A673 (cell line): ENCODE measurements around the gene SLC25A6. TPM values are rescaled to one million over a fixed set of nuclear protein-coding genes. Genes with fewer than 3 reads are reported as not detected.

Experiments used
- BruUV-seq: library from RNA; stranded (reverse); fragments of 400-500 nt; replicated peaks from 2 replicates; lab custom pipeline; 2021; lab: Mats Ljungman, UMichigan
- CTCF ChIA-PET: fragments of 300-600 bp; sonication (Branson Sonifier 250); formaldehyde crosslinking; loops from one replicate; lab custom pipeline; 2022; ENCODE audit warnings: antibody characterized with exemption; lab: Charles Lee
- POLR2A ChIA-PET: fragments of 300-600 bp; sonication (Branson Sonifier 250); formaldehyde crosslinking; loops from one replicate; lab custom pipeline; 2022; ENCODE audit warnings: antibody characterized with exemption; ENCODE audit not compliant: low non-redundant PET; lab: Charles Lee
- DNase-seq: peaks from one replicate; pipeline ENCODE4 v3.0.0-alpha.2; 2015; ENCODE audit warnings: low spot score
- H3K27ac ChIP-seq: fragments of 200-600 bp; sonication (generic); 2 replicates; pipeline ENCODE4 v1.5.1; 2016; ENCODE audit warnings: mixed run types, low read depth, mild to moderate bottlenecking, mixed read lengths, antibody characterized with exemption, low read length; ENCODE audit not compliant: poor library complexity, severe bottlenecking
- H3K27me3 ChIP-seq: fragments of 200-600 bp; sonication (generic); replicated peaks from 2 replicates; pipeline ENCODE4 v1.6.1; 2017; ENCODE audit warnings: mixed run types, low read depth, mild to moderate bottlenecking, mixed read lengths, antibody characterized with exemption, low read length; ENCODE audit not compliant: insufficient read depth, poor library complexity
- H3K36me3 ChIP-seq: fragments of 200-600 bp; sonication (generic); 2 replicates; pipeline ENCODE4 v1.6.1; 2016; ENCODE audit warnings: mixed run types, mild to moderate bottlenecking, mixed read lengths, antibody characterized with exemption, low read length; ENCODE audit not compliant: insufficient read depth, poor library complexity, severe bottlenecking
- H3K4me1 ChIP-seq: fragments of 200-600 bp; sonication (generic); 2 replicates; pipeline ENCODE4 v1.6.1; 2017; ENCODE audit warnings: mixed run types, mild to moderate bottlenecking, mixed read lengths, antibody characterized with exemption, low read length; ENCODE audit not compliant: insufficient read depth, poor library complexity, severe bottlenecking
- H3K4me3 ChIP-seq: fragments of 200-600 bp; sonication (generic); 2 replicates; pipeline ENCODE4 v1.5.1; 2016; ENCODE audit warnings: low read depth, mixed run types, mild to moderate bottlenecking, mixed read lengths, low read length; ENCODE audit not compliant: poor library complexity, severe bottlenecking
- H3K9me3 ChIP-seq: fragments of 200-600 bp; sonication (generic); 2 replicates; pipeline ENCODE4 v1.6.1; 2016; ENCODE audit warnings: mixed run types, low read depth, mild to moderate bottlenecking, mixed read lengths, antibody characterized with exemption, low read length; ENCODE audit not compliant: poor library complexity, severe bottlenecking
- CTCF ChIP-seq: fragments of 300-800, 200-600 bp; sonication (generic); conservative IDR thresholded peaks from 2 replicates; pipeline ENCODE4 v1.5.1; 2017; ENCODE audit warnings: low read depth, mild to moderate bottlenecking, antibody characterized with exemption, low read length, moderate library complexity, mixed read lengths
- EZH2 ChIP-seq: fragments of 200-600 bp; sonication (generic); IDR thresholded peaks from 2 replicates; pipeline ENCODE4 v1.6.1; 2017; ENCODE audit warnings: borderline replicate concordance, low read depth, mild to moderate bottlenecking, mixed read lengths, antibody characterized with exemption, low read length; ENCODE audit not compliant: poor library complexity, severe bottlenecking
- intact Hi-C: fragments of 100-400 bp; cut with micrococcal nuclease; formaldehyde crosslinking; loops from one replicate; pipeline ENCODE4 v1.10.0; 2022; ENCODE audit not compliant: unreplicated experiment
- total RNA-seq: library from RNA; stranded (reverse); gene quantifications from 2 replicates; pipeline ENCODE4 v1.2.3, GENCODE V29; 2021

The SLC25A6 gene
- total RNA-seq, 1 experiment from 2014 or later, result 423 TPM

DNA sequence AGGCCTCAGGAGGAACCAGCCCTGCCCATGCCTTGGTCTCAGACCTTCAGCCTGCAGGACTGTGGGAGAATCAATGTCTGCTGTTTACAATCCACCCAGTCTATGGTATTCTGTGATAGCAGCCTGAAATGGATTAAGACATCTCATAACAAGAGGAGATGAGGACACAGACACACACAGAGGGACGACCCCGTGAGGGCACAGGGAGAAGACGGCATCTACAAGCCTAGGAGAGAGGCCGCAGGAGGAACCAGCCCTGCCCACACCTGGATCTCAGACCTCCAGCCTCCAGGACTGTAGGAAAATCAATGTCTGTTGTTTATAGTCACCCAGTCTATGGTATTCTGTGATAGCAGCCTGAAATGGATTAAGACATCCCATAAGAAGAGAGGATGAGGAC, 3.3 kb downstream of the SLC25A6 start:
- ChIA-PET CTCF (no interaction called here), POLR2A (no interaction called here)
- no peaks in the 10 kb centered on the region for H3K9me3 ChIP-seq
- intact Hi-C loops, result loop anchor here (10.0 kb wide), 1 partner anchor 144 kb away; no protein-coding TSS in a partner anchor
- H3K4me3 ChIP-seq, result no peak overlapping the region
- TF ChIP-seq CTCF (no peak), EZH2 (no peak)
- no TSS peak for BruUV-seq
- peaks cover 75% of the 10 kb centered on the region for H3K36me3 ChIP-seq
- H3K27ac ChIP-seq, result no peak overlapping the region
- no peaks in the 10 kb centered on the region for H3K27me3 ChIP-seq
- DNase-seq, result no peak
- peaks cover 23% of the 10 kb centered on the region for H3K4me1 ChIP-seq

DNA sequence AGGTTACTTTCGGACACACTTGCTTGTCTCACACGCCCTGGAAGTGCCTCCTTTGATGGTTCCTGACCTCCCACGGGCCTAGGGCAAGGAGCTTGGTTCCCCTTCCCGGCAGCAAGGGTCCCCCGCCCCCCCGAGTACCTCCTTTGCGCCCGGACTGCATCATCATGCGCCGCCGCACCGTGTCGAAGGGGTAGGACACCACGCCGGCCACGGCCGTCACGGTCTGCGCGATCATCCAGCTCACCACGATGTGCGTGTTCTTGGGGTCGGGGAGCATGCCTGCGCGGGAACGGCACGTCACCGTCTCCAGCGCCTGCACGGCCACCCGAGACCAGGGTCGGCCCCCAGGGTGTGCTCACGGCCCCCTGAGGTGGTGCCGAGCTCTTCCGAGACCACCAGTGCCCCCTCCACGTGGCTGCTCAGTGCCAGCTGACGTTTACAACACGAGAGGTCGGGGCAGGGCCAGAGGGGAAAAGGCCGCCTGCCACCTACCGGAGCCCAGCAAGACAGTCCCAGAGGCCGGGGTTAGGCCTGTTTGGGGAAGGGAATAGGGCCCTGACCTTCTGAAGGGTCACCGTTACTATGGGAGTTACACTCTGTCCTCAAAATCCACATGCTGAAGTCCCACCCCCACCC, 4.7 kb downstream of the SLC25A6 start:
- H3K9me3 ChIP-seq, result no peaks in the 10 kb centered on the region
- BruUV-seq, result no TSS peak
- TF ChIP-seq EZH2 (no peak), CTCF (no peak)
- intact Hi-C loops, result loop anchor here (10.0 kb wide), 1 partner anchor 142 kb away; no protein-coding TSS in a partner anchor
- no peaks in the 10 kb centered on the region for H3K27me3 ChIP-seq
- peaks cover 81% of the 10 kb centered on the region for H3K36me3 ChIP-seq
- H3K27ac ChIP-seq, result peak overlapping the region; percentile 10
- POLR2A ChIA-PET, result no interaction called here
- CTCF ChIA-PET, result no interaction called here
- no peak overlapping the region for H3K4me3 ChIP-seq
- no peak for DNase-seq
- peaks cover 18% of the 10 kb centered on the region for H3K4me1 ChIP-seq

GRCh38 chrX:1386338-1387127, 5.4 kb downstream of the SLC25A6 start:
- CTCF ChIA-PET, result no interaction called here
- intact Hi-C loops, result loop anchor here (10.0 kb wide), 1 partner anchor 142 kb away; no protein-coding TSS in a partner anchor
- peaks cover 18% of the 10 kb centered on the region for H3K4me1 ChIP-seq
- H3K27ac ChIP-seq, result peak overlapping the region; percentile 10
- no peak overlapping the region for H3K4me3 ChIP-seq
- no peaks in the 10 kb centered on the region for H3K9me3 ChIP-seq
- peaks cover 81% of the 10 kb centered on the region for H3K36me3 ChIP-seq
- no peak for DNase-seq
- TF ChIP-seq EZH2, result no peak
- no peak for TF ChIP-seq CTCF
- no peaks in the 10 kb centered on the region for H3K27me3 ChIP-seq
- POLR2A ChIA-PET, result no interaction called here
- no TSS peak for BruUV-seq
